WERI-Rb-1 (cell line): ENCODE data around the gene MIPOL1.
"Not testable (repeated sequence)": the region's sequence is repeated elsewhere in the genome, so short reads cannot be mapped to it uniquely, and the experiment has no call there.

Experiments used
- DNase-seq: peaks from one replicate; pipeline ENCODE4 v3.0.0-alpha.2; 2020
- H3K27ac ChIP-seq: fragments of 250-450 bp; sonication (Bioruptor Pico); 2 replicates; pipeline ENCODE4 v1.5.1; 2020; ENCODE audit warnings: mild to moderate bottlenecking, moderate library complexity
- H3K27me3 ChIP-seq: fragments of 250-450 bp; sonication (Bioruptor Pico); 2 replicates; pipeline ENCODE4 v1.5.1; 2021; ENCODE audit warnings: mild to moderate bottlenecking, low read depth, moderate library complexity; ENCODE audit not compliant: insufficient read depth, severe bottlenecking
- H3K36me3 ChIP-seq: fragments of 250-450 bp; sonication (Bioruptor Pico); 2 replicates; pipeline ENCODE4 v1.5.1; 2020; ENCODE audit warnings: mild to moderate bottlenecking, moderate library complexity
- H3K4me3 ChIP-seq: 2 replicates; pipeline ENCODE4 v1.5.1; 2011; ENCODE audit warnings: low read depth, mild to moderate bottlenecking, control low read depth, low read length
- H3K9me3 ChIP-seq: fragments of 250-450 bp; sonication (Bioruptor Pico); 2 replicates; pipeline ENCODE4 v1.5.1; 2021; ENCODE audit warnings: mild to moderate bottlenecking, moderate library complexity; ENCODE audit not compliant: severe bottlenecking
- TF ChIP-seq, protein P1 (sequence below): IDR thresholded peaks from 2 replicates; pipeline ENCODE4 v1.5.1; 2011; ENCODE audit warnings: low read depth, mild to moderate bottlenecking, control low read depth, inconsistent platforms, low read length

MIPOL1 gene

GRCh38 chr14:37185670-37186069 lies 12.1 kb upstream of the MIPOL1 start:
- DNase-seq = no peak
- TF ChIP-seq, protein P1, sequence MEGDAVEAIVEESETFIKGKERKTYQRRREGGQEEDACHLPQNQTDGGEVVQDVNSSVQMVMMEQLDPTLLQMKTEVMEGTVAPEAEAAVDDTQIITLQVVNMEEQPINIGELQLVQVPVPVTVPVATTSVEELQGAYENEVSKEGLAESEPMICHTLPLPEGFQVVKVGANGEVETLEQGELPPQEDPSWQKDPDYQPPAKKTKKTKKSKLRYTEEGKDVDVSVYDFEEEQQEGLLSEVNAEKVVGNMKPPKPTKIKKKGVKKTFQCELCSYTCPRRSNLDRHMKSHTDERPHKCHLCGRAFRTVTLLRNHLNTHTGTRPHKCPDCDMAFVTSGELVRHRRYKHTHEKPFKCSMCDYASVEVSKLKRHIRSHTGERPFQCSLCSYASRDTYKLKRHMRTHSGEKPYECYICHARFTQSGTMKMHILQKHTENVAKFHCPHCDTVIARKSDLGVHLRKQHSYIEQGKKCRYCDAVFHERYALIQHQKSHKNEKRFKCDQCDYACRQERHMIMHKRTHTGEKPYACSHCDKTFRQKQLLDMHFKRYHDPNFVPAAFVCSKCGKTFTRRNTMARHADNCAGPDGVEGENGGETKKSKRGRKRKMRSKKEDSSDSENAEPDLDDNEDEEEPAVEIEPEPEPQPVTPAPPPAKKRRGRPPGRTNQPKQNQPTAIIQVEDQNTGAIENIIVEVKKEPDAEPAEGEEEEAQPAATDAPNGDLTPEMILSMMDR = no peak
- Histone ChIP-seq H3K9me3 (no peaks in the 10 kb centered on the region), H3K27ac (no peak overlapping the region), H3K36me3 (no peaks in the 10 kb centered on the region), H3K27me3 (peaks cover 26% of the 10 kb centered on the region), H3K4me3 (no peak overlapping the region)

- no peak overlapping the region for H3K27ac ChIP-seq
- H3K36me3 ChIP-seq = no peaks in the 10 kb centered on the region
- no peaks in the 10 kb centered on the region for H3K9me3 ChIP-seq
- DNase-seq = no peak
- TF ChIP-seq, protein P1 = no peak
- H3K4me3 ChIP-seq = no peak overlapping the region
- H3K27me3 ChIP-seq = peaks cover 22% of the 10 kb centered on the region
These were observed 10.9 kb upstream of the MIPOL1 start for GRCh38 chr14:37186865-37187264.

DNA sequence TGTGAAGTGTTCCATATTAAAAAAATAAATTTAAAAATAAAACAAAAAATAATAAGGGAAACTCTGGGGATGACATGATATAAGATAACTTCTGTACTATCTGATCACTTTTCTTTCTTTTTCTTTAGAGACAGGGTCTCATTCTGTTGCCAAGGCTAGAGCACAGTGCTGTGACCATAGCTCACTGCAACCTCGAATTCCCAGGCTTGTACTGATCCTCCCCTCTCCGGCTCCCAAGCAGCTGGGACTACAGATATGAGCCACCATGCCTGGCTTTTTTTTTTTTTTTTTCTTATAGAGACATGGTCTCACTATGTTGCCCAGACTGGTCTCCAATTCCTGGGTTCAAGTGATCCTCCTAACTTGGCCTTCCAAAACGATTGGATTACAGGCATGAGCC lies 10.4 kb upstream of the MIPOL1 start:
- H3K27me3 ChIP-seq = peaks cover 22% of the 10 kb centered on the region
- no peaks in the 10 kb centered on the region for H3K9me3 ChIP-seq
- no peaks in the 10 kb centered on the region for H3K36me3 ChIP-seq
- TF ChIP-seq, protein P1 = no peak
- no peak overlapping the region for H3K27ac ChIP-seq
- H3K4me3 ChIP-seq = no peak overlapping the region
- DNase-seq = no peak

GRCh38 chr14:37187840-37188577 lies 9.7 kb upstream of the MIPOL1 start:
- not testable (repeated sequence) for H3K9me3 ChIP-seq, H3K27ac ChIP-seq, H3K4me3 ChIP-seq, DNase-seq, H3K36me3 ChIP-seq
- peaks cover 22% of the 10 kb centered on the region for H3K27me3 ChIP-seq

- H3K36me3 ChIP-seq, DNase-seq, H3K9me3 ChIP-seq, H3K4me3 ChIP-seq, H3K27ac ChIP-seq: not testable (repeated sequence)
- peaks cover 14% of the 10 kb centered on the region for H3K27me3 ChIP-seq
These were observed 8.0 kb upstream of the MIPOL1 start for GRCh38 chr14:37189733-37190132.

GRCh38 chr14:37194698-37195097 lies 3.0 kb upstream of the MIPOL1 start:
- H3K27me3 ChIP-seq = peaks cover 6% of the 10 kb centered on the region
- TF ChIP-seq, protein P1 = no peak
- DNase-seq = no peak
- H3K27ac ChIP-seq = no peak overlapping the region
- H3K36me3 ChIP-seq = no peaks in the 10 kb centered on the region
- no peaks in the 10 kb centered on the region for H3K9me3 ChIP-seq
- H3K4me3 ChIP-seq = no peak overlapping the region

DNA sequence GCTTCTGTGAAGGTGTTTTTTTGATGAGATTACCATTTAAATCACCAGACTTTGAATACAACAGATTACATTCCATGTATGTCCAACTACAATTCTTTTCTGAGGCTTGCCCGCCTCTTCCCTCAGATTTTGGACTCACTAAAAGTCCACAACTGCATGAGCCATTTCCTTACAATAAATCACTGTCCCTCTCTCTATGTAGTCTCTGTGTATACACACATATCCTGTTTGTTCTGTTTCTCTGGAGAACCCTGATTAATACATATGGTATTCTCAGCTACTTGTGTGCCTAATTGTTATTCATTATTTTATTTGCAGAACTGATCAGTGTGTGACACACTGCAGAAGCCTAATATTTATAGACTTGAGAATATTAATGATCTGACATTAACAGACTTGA lies 2.4 kb upstream of the MIPOL1 start:
- Histone ChIP-seq H3K4me3 (no peak overlapping the region), H3K27ac (no peak overlapping the region), H3K36me3 (no peaks in the 10 kb centered on the region), H3K9me3 (no peaks in the 10 kb centered on the region), H3K27me3 (peaks cover 6% of the 10 kb centered on the region)
- DNase-seq = no peak
- TF ChIP-seq, protein P1 = no peak
